T-helper 1 cell treated with Interleukin-12 subunit alpha and Interleukin-12 subunit beta and Interleukin-4 antibody, amounts not matched to agents 30 μg/mL and 1 μg/mL, for 36 hours (primary cell): ENCODE results near the gene CATSPER1.
A peak's percentile ranks its signal among the peaks of the same experiment; 100 is the strongest.

Experiments used
- H3K27ac Mint-ChIP-seq: one replicate; pipeline ENCODE4 v1.8.0; 2021; ENCODE audit warnings: mild to moderate bottlenecking, mixed read lengths
- H3K27me3 Mint-ChIP-seq: one replicate; pipeline ENCODE4 v1.8.0; 2021; ENCODE audit warnings: low read depth, mixed read lengths
- H3K36me3 Mint-ChIP-seq: one replicate; pipeline ENCODE4 v1.8.0; 2021; ENCODE audit warnings: low read depth, mixed read lengths
- H3K4me1 Mint-ChIP-seq: one replicate; pipeline ENCODE4 v1.8.0; 2021; ENCODE audit warnings: low read depth, mixed read lengths
- H3K4me3 Mint-ChIP-seq: one replicate; pipeline ENCODE4 v1.8.0; 2021; ENCODE audit warnings: mild to moderate bottlenecking, moderate library complexity, mixed read lengths
- H3K9me3 Mint-ChIP-seq: one replicate; pipeline ENCODE4 v1.8.0; 2021; ENCODE audit warnings: mixed read lengths

CATSPER1 gene

GRCh38 chr11:65981972-65982823, 44.1 kb downstream of the CATSPER1 start:
- H3K27me3 Mint-ChIP-seq, result no peaks in the 10 kb centered on the region
- H3K4me3 Mint-ChIP-seq, result no peak overlapping the region
- peaks cover 14% of the 10 kb centered on the region for H3K36me3 Mint-ChIP-seq
- H3K4me1 Mint-ChIP-seq, result no peaks in the 10 kb centered on the region
- no peak overlapping the region for H3K27ac Mint-ChIP-seq
- H3K9me3 Mint-ChIP-seq, result no peaks in the 10 kb centered on the region

DNA sequence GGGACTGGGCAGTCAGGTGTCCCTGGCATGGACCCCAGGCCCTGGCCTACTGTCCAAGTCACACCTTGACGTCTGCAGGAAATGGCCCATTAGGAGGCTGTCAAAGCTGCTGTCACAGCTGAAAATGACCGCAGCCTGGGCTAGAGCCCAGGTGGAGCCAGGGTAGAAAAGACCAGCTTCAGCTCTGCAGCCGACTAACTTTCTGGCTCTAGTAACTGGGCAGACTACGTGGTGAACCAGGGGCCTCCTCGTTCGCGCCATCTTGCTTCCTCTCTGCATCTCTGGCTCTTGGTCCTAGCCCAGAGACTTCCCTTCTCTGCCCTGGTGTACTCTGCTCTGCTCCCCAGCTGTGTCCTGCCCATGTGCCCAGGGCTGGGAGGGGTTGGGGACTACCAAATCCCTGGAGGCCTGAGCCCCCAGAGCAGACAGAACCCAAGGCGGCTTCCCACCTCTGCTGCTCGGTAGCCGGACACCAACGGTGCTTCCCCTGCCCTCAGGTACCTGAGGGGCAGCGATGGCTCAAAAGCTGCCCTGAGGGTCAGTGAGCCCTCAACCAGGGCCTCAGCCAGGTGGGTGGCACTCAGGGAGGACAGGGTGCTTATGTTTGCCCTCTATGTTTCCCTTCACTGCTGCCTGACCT, 45.1 kb downstream of the CATSPER1 start:
- H3K27ac Mint-ChIP-seq, result no peak overlapping the region
- H3K4me1 Mint-ChIP-seq, result no peaks in the 10 kb centered on the region
- no peaks in the 10 kb centered on the region for H3K27me3 Mint-ChIP-seq
- H3K9me3 Mint-ChIP-seq, result no peaks in the 10 kb centered on the region
- no peak overlapping the region for H3K4me3 Mint-ChIP-seq
- H3K36me3 Mint-ChIP-seq, result peaks cover 15% of the 10 kb centered on the region

GRCh38 chr11:65979261-65979759, 47.0 kb downstream of the CATSPER1 start:
- Mint-ChIP-seq H3K9me3 (no peaks in the 10 kb centered on the region), H3K4me1 (no peaks in the 10 kb centered on the region), H3K4me3 (no peak overlapping the region), H3K36me3 (peaks cover 20% of the 10 kb centered on the region), H3K27ac (no peak overlapping the region), H3K27me3 (no peaks in the 10 kb centered on the region)

GRCh38 chr11:65978391-65979238, 47.7 kb downstream of the CATSPER1 start:
- Mint-ChIP-seq H3K36me3 (peaks cover 22% of the 10 kb centered on the region), H3K4me3 (no peak overlapping the region), H3K4me1 (no peaks in the 10 kb centered on the region), H3K27me3 (no peaks in the 10 kb centered on the region), H3K9me3 (no peaks in the 10 kb centered on the region), H3K27ac (no peak overlapping the region)

DNA sequence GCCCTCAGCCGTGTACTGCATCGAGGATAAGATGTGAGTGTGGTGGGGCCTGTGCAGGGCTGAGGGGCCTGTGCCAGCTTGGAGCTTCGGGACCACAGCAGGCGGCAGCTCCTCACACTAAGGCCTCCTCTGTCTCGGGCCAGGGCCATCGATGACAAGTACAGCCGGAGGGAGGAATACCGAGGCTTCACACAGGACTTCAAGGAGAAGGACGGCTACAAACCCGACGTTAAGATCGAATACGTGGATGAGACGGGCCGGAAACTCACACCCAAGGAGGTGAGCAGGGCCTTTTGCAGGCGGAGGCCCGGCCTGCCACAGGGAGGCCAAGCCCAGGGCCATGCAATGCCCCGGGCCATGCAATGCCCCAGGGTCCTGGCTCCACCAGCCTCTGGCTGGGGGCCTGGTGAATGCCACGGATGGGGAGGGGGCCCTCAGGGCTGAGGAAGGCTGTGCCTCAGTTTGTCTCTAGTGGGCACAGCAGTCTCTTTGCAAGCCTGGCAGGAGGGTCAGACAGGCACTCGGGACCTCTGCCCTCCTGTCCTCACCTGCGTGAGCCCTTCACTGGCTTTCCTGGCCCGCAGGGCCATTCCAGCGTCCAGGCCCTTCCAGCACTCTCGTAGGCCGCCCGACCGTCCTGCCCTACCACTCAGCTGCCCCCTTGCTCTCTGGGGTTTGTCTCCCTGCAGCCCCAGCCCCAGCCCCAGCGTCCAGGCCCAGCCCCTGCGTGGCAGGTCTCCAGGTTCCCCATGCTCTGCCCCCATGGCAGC, 48.5 kb downstream of the CATSPER1 start:
- peaks cover 26% of the 10 kb centered on the region for H3K36me3 Mint-ChIP-seq
- no peaks in the 10 kb centered on the region for H3K4me1 Mint-ChIP-seq
- no peak overlapping the region for H3K4me3 Mint-ChIP-seq
- H3K9me3 Mint-ChIP-seq, result no peaks in the 10 kb centered on the region
- H3K27me3 Mint-ChIP-seq, result no peaks in the 10 kb centered on the region
- no peak overlapping the region for H3K27ac Mint-ChIP-seq

- H3K27ac Mint-ChIP-seq, result no peak overlapping the region
- H3K36me3 Mint-ChIP-seq, result peaks cover 32% of the 10 kb centered on the region
- no peaks in the 10 kb centered on the region for H3K4me1 Mint-ChIP-seq
- no peaks in the 10 kb centered on the region for H3K27me3 Mint-ChIP-seq
- H3K9me3 Mint-ChIP-seq, result no peaks in the 10 kb centered on the region
- H3K4me3 Mint-ChIP-seq, result no peak overlapping the region
Measured at GRCh38 chr11:65976216-65977176, 49.8 kb downstream of the CATSPER1 start.

DNA sequence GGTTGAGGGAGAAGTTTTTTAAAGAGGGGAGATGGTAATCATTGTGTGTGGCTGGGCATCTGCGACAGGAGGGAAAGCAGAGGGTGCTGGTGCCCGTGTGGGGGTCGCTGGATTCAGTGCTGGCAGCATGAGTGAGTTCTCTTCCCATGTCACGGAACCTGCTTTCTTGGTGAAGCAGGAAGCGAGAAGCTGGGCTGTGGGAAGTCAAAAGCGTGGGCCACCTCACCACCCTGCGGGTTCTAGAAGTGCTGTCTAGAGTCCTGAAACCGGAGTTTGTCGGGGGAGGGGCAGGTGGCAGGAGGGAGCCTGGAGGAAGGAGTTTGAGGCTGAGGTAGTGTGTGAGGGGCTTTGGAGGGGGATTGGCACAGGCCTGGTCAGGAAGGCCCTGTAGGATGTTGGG, 50.5 kb downstream of the CATSPER1 start:
- no peaks in the 10 kb centered on the region for H3K4me1 Mint-ChIP-seq
- H3K27ac Mint-ChIP-seq, result peak overlapping the region; percentile 31
- no peak overlapping the region for H3K4me3 Mint-ChIP-seq
- H3K36me3 Mint-ChIP-seq, result peaks cover 33% of the 10 kb centered on the region
- H3K9me3 Mint-ChIP-seq, result no peaks in the 10 kb centered on the region
- no peaks in the 10 kb centered on the region for H3K27me3 Mint-ChIP-seq

DNA sequence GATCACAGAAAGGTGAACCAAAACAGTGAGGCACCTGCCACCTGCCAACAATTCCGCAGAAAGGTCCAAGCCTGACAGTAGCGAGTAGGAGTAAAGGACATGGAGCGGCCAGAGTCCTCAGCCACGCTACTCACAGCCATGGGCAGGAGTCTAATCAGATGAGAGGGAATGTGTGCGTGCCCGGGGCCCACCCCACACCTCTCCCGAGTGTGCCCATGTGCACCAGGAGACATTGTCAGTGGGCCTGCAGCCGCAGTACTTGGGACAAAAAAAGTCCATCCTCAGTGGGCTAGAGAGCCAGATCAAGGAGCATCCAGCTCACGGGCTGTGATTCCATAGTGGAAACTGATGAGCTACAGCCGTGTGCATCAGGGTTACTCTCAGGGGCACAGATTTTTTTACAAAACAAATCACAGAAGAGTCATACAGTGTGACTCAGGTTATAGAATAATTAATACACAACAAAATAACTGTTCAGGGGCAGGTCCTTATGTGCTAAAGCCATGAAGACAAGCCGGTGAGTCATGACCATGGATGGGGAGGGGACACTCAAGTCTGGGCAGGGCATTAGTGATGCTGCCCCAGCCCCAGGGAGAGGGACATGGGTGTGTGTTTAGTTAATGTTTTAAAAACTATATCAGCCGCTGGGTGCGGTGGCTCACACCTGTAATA, 52.7 kb downstream of the CATSPER1 start:
- H3K27me3 Mint-ChIP-seq, result no peaks in the 10 kb centered on the region
- H3K36me3 Mint-ChIP-seq, result peaks cover 37% of the 10 kb centered on the region
- H3K27ac Mint-ChIP-seq, result no peak overlapping the region
- no peak overlapping the region for H3K4me3 Mint-ChIP-seq
- H3K4me1 Mint-ChIP-seq, result peaks cover 8% of the 10 kb centered on the region
- no peaks in the 10 kb centered on the region for H3K9me3 Mint-ChIP-seq

DNA sequence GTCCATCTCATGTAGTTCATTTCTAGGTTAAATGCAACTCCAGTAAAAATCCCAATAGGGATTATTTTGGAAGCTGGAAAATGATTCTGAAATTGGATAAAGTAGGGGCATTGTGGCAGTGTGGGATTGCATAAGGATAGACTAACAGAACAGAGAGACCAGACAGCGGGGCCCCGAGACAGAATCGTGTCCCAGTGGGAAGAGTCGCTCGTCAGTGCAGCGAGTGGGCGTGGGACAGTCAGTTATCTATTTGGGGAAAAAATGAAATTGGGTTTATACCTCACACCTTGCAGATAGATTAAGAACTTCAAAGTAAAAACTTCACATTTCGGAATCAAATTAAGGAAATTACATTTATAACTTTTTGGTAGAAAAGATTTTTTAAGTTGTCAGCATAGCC, 54.2 kb downstream of the CATSPER1 start:
- peaks cover 12% of the 10 kb centered on the region for H3K4me1 Mint-ChIP-seq
- H3K27me3 Mint-ChIP-seq, result no peaks in the 10 kb centered on the region
- H3K4me3 Mint-ChIP-seq, result no peak overlapping the region
- H3K27ac Mint-ChIP-seq, result no peak overlapping the region
- no peaks in the 10 kb centered on the region for H3K9me3 Mint-ChIP-seq
- peaks cover 36% of the 10 kb centered on the region for H3K36me3 Mint-ChIP-seq

- Mint-ChIP-seq H3K36me3 (peaks cover 51% of the 10 kb centered on the region), H3K27me3 (no peaks in the 10 kb centered on the region), H3K4me1 (peaks cover 14% of the 10 kb centered on the region), H3K27ac (peak overlapping the region; percentile 49), H3K9me3 (no peaks in the 10 kb centered on the region), H3K4me3 (no peak overlapping the region)
Measured at GRCh38 chr11:65968600-65969482, 57.4 kb downstream of the CATSPER1 start.

DNA sequence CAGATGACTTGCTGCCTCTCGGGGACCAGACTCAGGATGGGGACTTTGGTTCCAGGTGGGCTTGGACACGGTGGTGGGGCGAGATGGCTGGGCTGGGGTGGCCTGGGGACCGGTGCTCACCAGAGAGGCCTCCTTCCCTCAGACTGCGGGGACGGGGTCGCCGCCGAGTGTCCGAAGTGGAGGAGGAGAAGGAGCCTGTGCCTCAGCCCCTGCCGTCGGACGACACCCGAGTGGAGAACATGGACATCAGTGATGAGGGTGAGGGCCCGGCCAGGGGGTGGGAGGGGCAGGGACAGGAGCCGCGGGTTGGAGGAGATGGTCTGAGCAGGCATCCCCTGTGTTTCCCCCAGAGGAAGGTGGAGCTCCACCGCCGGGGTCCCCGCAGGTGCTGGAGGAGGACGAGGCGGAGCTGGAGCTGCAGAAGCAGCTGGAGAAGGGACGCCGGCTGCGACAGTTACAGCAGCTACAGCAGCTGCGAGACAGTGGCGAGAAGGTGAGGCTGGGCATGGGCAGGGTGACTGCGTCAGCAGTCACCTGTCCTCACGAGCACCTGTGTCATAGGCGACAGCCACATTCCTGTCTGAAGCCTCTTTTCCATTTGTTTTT, 58.8 kb downstream of the CATSPER1 start:
- H3K27ac Mint-ChIP-seq, result no peak overlapping the region

More for the DNA sequence above, 58.8 kb downstream of the CATSPER1 start:
- H3K9me3 Mint-ChIP-seq, result no peaks in the 10 kb centered on the region
- H3K36me3 Mint-ChIP-seq, result peaks cover 52% of the 10 kb centered on the region
- H3K27me3 Mint-ChIP-seq, result no peaks in the 10 kb centered on the region
- H3K4me3 Mint-ChIP-seq, result no peak overlapping the region
- peaks cover 27% of the 10 kb centered on the region for H3K4me1 Mint-ChIP-seq
